HepG2 (cell line): ENCODE data around the gene ZNF106.

ENCODE experiments used
- ATF1 ChIP-seq: IDR thresholded peaks from 2 replicates; pipeline ENCODE4 v1.6.1; 2016; ENCODE audit warnings: mild to moderate bottlenecking, control low read depth
- CTCF ChIP-seq: sonication (generic); formaldehyde crosslinking; IDR thresholded peaks from 2 replicates; pipeline ENCODE4 v1.5.0; 2020; ENCODE audit warnings: mild to moderate bottlenecking, missing genetic modification reagents, moderate library complexity
- HNRNPUL1 ChIP-seq: fragments of 200-400 bp; formaldehyde crosslinking; IDR thresholded peaks from 2 replicates; pipeline ENCODE4 v1.6.1; 2017; ENCODE audit warnings: low read depth, mild to moderate bottlenecking, low read length, moderate library complexity
- POLR2AphosphoS5 ChIP-seq: IDR thresholded peaks from 2 replicates; pipeline ENCODE4 v1.6.1; 2012; ENCODE audit warnings: low read depth, low read length
- ZBTB20 ChIP-seq: sonication (generic); formaldehyde crosslinking; IDR thresholded peaks from 2 replicates; pipeline ENCODE4 v1.8.1; 2023; ENCODE audit warnings: missing genetic modification reagents, low read depth, mild to moderate bottlenecking, borderline replicate concordance
- ZBTB44 ChIP-seq: sonication (generic); formaldehyde crosslinking; IDR thresholded peaks from 2 replicates; pipeline ENCODE4 v1.4.0; 2020; ENCODE audit warnings: missing genetic modification reagents
- ZNF34 ChIP-seq: sonication (generic); formaldehyde crosslinking; IDR thresholded peaks from 2 replicates; pipeline ENCODE4 v1.4.0; 2020; ENCODE audit warnings: mild to moderate bottlenecking, missing genetic modification reagents, borderline replicate concordance
- ZZZ3 ChIP-seq: sonication (generic); formaldehyde crosslinking; IDR thresholded peaks from 2 replicates; pipeline ENCODE4 v1.4.0; 2020; ENCODE audit warnings: missing genetic modification reagents, mild to moderate bottlenecking, borderline replicate concordance

- no peak for TF ChIP-seq ZBTB44 (CRISPR knock-in tag)
- no peak for TF ChIP-seq ZNF34 (CRISPR knock-in tag)
- peak; percentile 34; the same call in 1 of the 2 replicates for TF ChIP-seq ATF1 (CRISPR knock-in tag)
- peak; percentile 91 for TF ChIP-seq POLR2AphosphoS5
- TF ChIP-seq CTCF (CRISPR knock-in tag), result no peak
- no peak for TF ChIP-seq ZZZ3
- TF ChIP-seq ZBTB20, result 0 out of 2 replicates have a peak, but pooled peaks have one; percentile 44
- no peak for TF ChIP-seq HNRNPUL1
Measured at GRCh38 chr15:42495361-42496212, 4.6 kb upstream of the ZNF106 start, which contains the start of gene SNAP23.
